ENCODE data around the gene HECW1. TPM values are rescaled to one million over a fixed set of nuclear protein-coding genes. Genes with fewer than 3 reads are reported as not detected.

Gene HECW1
- total and polyA plus RNA-seq, 2 of the 13 experiments (the other 11 are each of a cell fraction or from before 2014, with no cell fraction given), result not detected

- in situ Hi-C loops (cut with HindIII; ENCODE audit: extremely low pct_ligation_motif_present, low pct_unique_long_range_greater_than_20kb), result loop anchor here (10.0 kb wide), 1 partner anchor 155 kb away; no protein-coding TSS in a partner anchor
- intact Hi-C loops (cut with micrococcal nuclease; ENCODE audit: unreplicated experiment), result no loop called here
- Histone ChIP-seq H3K9me3 (ENCODE audit: low read length) (no peaks in the 10 kb centered on the region), H2AFZ (ENCODE audit: low read length) (no peak overlapping the region), H3K4me2 (ENCODE audit: low read depth, low read length) (no peak overlapping the region), H3K36me3 (replicated peaks in 1 of 2; ENCODE audit: control insufficient read depth in 1 of 2, insufficient read depth in 2 of 2, low read length in 2 of 2) (no peaks in the 10 kb centered on the region), H3K9ac (ENCODE audit: insufficient read depth, low read depth, low read length) (no peak overlapping the region), H3K4me3 (replicated peaks in 1 of 3; ENCODE audit: insufficient read depth in 1 of 3, low read depth in 2 of 3, low read length in 3 of 3) (no peak overlapping the region), H4K20me1 (ENCODE audit: insufficient read depth, low read length) (no peaks in the 10 kb centered on the region), H3K27me3 (ENCODE audit: control insufficient read depth in 1 of 2, insufficient read depth in 2 of 2, low read length in 2 of 2) (no peaks in the 10 kb centered on the region), H3K27ac (ENCODE audit: extremely low read length, insufficient read depth, low read length) (no peak overlapping the region), H3K4me1 (ENCODE audit: insufficient read depth, low read length) (no peaks in the 10 kb centered on the region), H3K79me2 (ENCODE audit: insufficient read depth, low read length) (no peaks in the 10 kb centered on the region)
- POLR2A ChIA-PET, result no interaction called here
- FAIRE-seq (no peak), ATAC-seq (no peak), DNase-seq (ENCODE audit: low spot score) (no peak)
- TF ChIP-seq TGIF2 (CRISPR knock-in tag; IDR thresholded peaks at IDR 0.05) (no peak), ZSCAN5A (CRISPR knock-in tag; IDR thresholded peaks at IDR 0.05; ENCODE audit: borderline replicate concordance) (no peak), ZNF264 (CRISPR knock-in tag; IDR thresholded peaks at IDR 0.05) (no peak), ZNF362 (CRISPR knock-in tag; IDR thresholded peaks at IDR 0.05; ENCODE audit: borderline replicate concordance) (no peak), CBX2 (IDR thresholded peaks at IDR 0.05; ENCODE audit: low read depth, low read length) (no peak), CBX2 (CRISPR knock-in tag; IDR thresholded peaks at IDR 0.05; ENCODE audit: low read depth) (no peak), ZNF773 (CRISPR knock-in tag; IDR thresholded peaks at IDR 0.05; ENCODE audit: borderline replicate concordance) (no peak), CHD2 (IDR thresholded peaks at IDR 0.05; ENCODE audit: low read depth, low read length) (no peak)
- TF ChIP-seq, protein P1, sequence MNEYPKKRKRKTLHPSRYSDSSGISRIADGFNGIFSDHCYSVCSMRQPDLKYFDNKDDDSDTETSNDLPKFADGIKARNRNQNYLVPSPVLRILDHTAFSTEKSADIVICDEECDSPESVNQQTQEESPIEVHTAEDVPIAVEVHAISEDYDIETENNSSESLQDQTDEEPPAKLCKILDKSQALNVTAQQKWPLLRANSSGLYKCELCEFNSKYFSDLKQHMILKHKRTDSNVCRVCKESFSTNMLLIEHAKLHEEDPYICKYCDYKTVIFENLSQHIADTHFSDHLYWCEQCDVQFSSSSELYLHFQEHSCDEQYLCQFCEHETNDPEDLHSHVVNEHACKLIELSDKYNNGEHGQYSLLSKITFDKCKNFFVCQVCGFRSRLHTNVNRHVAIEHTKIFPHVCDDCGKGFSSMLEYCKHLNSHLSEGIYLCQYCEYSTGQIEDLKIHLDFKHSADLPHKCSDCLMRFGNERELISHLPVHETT (CRISPR knock-in tag; conservative IDR thresholded peaks at IDR 0.05), result no peak
- CTCF ChIA-PET (ENCODE audit: low intra/inter-chr PET ratio, low total read pairs), result no interaction called here
- 17% methylated on average over 6 of the region's 6 CpGs for WGBS (ENCODE audit: low lambda C conversion rate)
- BruUV-seq (replicated peaks), result no TSS peak
Observed at GRCh38 chr7:43099750-43100149, 12.7 kb upstream of the HECW1 start.

Data from HepG2 (cell line).